GM18505 (cell line): ENCODE measurements around the gene RAB31.

Source experiments
- ATAC-seq: cut with Tn5 transposase; IDR thresholded peaks from one replicate; pipeline ENCODE4 v1.9.1; 2021; ENCODE audit not compliant: unreplicated experiment
- POLR2A ChIP-seq: IDR thresholded peaks from 4 replicates; pipeline ENCODE4 v1.6.1; 2011; ENCODE audit warnings: borderline replicate concordance; ENCODE audit not compliant: insufficient read depth, insufficient read length; ENCODE audit errors: extremely low read depth

Gene RAB31

DNA sequence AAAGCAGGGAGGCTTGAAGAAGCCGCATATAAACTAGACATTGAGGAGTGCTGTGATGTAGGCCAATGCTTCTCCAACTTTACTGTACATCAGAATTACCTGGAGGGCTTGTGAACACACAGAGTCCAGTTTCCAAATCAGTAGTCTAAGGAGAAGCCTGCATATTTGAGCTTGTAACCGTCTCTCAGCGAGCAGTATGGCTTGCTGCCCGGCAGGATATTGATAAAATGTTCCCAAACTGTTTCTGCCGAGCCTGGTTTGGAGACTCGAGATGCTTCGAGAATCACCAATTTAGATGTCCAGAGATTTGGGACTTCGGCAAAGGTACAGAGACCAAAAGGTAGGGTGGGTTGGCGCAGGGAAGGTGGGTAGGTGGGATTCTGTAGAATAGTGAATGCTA is 11.0 kb upstream of the RAB31 start:
- no peak for ATAC-seq
- TF ChIP-seq POLR2A: no peak

DNA sequence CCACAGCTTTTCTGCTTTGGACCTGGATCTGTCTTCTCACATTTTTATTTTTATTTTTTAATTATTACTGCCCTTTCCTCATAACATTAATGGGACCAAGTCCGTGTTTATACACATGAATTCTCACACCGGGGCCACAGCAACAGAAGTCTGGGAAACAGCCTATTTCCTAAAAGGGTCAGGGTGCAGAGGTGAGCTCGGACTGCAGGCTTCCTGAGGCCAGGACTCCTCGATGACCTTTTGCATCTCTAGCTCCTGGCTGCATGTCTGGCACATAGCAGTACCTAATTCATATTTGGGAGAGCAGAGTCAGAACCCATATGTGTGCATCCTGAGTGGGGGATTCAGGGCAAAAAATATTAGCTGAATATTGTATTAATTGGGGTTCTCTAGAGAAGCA is 9.6 kb upstream of the RAB31 start:
- no peak for ATAC-seq
- no peak for TF ChIP-seq POLR2A

DNA sequence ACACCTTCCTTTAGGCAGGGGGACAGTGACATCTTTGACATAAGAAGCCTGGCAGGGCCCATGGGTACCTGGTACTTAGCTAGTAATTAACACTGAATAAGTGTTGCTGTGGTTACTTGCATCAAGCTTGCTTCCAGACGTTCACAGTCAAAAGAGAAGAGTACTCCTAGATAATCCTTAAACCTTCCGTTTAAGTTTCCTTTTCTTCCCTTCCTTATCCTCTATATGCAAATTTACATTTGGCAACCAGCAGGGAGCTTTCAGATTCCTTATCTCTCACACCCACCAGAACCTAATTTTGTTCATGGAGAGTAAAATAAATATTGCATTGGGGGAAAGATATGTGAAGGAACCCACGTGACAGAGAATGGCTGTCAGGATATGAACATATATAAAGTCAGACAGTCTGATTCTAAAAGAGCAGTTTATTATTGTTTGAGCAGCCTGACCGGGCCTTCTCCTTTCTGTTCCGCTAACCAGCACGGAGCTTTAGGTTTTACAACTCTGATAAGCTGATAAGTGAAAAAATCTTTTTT is 7.8 kb upstream of the RAB31 start:
- no peak for ATAC-seq
- no peak for TF ChIP-seq POLR2A

DNA sequence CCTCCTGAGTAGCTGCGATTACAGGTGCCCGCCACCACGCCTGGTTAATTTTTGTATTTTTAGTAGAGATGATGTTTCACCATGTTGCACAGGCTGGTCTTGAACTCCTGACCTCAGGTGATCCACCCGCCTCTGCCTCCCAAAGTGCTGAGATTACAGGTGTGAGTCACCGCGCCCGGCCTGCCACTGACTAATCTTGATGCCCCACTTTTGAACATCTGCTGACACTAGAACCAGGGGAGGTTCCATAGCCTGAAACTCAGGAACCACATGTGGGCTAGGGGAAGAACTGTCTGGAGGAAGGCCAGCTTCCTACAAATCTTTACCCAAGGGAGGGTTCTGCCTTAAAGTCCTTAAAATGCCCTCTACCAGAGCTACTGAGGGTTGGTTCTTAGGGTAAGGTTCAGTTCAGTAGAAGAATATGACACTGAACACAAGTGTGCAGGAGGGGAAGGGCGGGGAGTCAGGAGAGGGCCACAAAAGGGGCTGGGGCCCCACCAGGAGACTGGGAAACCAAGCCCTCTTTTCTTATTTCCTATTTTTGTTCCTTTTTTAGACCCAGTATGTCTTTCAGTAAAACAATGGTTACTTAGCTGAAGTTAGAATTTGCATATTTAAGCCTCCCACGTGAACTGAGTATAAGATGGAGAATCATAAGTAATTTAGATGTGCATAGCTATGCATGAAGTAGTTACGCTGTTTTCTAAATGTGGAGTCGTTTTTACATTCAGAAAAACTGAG is 6.3 kb upstream of the RAB31 start:
- TF ChIP-seq POLR2A: no peak
- no peak for ATAC-seq

DNA sequence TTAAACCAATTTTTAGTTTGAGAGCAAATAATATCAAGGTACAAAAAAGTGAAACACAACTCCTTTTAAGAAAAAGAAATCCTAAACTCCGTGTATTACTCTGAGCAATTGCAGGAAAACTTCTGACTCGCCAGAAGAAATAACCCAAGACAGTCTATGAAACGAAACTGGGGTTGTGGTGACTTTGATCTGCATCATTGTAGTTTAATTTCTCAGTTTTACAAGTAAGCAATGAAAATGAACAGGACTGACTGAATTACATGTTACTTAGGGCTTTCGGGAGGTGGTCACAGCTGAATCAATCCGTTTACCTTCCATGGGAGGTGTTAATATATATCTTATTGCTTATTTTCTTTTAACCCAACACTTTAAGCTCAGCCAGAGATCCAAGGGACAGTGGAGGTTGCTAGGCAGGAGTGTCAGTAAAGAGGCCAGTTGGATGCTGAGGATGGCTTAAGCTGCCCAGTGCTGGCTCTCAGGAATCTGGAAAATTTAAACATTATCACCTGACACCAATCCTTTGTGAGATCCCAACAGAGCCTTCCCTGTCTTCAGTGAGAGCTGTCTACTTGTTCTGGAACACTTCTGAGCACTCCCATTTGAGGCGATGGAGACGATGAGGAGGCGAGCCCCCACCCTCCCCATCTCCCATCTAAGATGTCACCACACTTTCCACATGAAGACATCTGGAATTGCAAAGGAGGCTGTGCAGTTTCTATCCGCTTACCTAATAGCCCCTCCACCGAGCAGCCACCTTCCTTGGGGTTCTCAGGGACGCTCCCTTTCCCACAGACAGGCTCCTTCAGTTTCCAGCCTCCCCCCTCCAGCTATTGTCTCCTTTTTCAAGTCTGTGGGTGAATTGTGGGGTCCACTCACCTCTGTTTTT is 3.6 kb upstream of the RAB31 start:
- no peak for ATAC-seq
- TF ChIP-seq POLR2A: no peak

DNA sequence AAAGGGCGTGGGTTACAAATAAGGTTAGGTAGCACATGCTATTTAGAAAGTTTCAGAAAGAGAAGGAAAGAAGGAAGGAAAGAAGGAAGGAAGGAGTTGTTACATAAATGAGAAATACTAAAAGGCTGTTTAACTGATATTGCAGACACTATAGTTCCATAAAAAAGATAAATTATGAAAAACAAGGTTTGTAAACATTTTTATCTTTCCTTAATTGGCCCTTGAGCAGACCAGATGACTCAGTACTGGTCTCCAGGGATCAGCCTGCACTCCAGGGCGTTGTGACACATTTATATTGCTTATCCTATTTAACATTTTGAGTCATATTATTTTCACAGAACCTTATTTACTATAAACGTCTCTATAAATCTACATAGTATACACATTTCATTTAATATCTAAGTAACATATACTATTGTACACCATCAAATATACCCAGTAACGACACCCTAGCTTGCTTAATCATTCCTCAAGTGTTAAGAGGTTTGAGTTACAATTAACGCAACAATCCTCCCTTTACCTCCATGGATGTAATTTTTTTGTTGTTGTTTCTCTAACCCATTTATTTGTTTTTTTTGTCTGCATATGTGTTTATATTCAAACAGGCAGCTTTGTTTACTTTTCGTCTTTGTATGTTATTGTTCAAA is 2.8 kb upstream of the RAB31 start:
- no peak for TF ChIP-seq POLR2A
- ATAC-seq: no peak

DNA sequence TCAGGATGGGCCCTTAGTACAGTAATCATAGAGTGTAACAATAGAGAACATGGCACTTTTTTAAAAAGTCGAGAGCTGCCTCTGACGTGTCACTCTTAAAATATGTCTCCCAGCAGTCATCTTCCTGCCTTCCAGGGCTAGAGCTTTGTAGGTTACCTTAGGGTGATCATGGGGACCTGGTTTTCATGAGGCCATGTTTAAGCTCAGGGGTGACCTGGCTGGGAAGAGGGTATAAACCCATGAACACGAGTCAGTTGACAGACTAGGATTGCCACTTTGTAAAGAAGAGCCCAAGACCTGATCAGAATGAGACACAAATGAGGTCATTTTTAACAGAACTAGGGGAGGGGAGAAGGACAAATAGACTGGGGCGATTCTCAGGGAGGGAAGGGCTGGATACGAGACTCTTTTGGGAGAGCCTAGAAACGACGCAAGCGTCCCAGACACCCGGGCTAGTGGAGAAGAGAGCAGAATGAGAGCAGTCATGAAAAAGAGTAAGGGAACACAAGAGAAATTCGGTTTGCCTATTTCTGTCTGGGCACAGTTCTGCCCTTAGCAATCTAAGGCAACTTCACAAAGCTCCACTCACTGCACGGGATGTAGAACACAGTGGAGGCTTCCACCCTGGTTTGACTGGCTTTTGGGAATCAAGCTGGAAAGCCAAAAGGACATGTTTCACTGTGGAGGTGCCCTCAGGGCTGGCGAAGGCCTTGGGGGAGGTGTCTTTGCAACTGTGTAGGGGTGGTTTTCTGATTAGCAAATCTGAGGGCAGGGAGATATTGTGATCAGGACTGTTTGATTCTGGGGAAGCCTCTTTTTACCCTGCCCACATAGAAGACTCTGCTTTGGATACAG is 1.8 kb upstream of the RAB31 start:
- no peak for ATAC-seq
- TF ChIP-seq POLR2A: no peak

DNA sequence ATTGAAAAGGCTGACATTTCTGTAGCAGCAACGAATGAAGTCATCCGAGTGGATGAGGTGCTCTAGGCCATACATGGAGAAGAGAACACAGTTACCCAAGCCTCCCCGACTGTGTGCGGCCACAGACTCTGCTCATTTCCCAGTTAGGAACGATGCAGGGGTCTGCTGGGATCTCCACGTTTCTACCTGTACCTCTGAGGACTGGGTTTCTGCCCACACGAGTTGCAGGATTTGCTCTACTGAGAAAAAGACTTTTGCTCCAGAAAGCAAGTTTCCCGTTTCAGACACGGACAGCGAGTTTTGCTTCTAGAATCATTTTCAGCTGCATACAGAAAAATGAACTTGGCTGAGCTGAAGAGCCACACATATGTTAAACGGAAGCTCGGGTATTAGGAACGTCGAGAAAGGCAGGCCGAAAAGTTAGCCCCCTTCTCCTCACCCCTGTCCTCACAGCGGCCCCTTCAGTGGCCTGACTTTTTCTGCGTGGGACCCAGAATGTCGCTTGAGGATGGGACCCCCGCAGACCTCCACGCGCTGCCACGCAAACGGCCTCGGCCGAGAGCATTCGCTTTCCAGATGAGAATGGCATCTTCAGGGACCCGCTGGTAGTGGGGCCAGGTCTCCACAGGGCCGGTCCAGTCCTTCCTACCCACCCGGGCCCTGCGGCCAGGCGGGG is 582 bp upstream of the RAB31 start:
- no peak for TF ChIP-seq POLR2A
- no peak for ATAC-seq

DNA sequence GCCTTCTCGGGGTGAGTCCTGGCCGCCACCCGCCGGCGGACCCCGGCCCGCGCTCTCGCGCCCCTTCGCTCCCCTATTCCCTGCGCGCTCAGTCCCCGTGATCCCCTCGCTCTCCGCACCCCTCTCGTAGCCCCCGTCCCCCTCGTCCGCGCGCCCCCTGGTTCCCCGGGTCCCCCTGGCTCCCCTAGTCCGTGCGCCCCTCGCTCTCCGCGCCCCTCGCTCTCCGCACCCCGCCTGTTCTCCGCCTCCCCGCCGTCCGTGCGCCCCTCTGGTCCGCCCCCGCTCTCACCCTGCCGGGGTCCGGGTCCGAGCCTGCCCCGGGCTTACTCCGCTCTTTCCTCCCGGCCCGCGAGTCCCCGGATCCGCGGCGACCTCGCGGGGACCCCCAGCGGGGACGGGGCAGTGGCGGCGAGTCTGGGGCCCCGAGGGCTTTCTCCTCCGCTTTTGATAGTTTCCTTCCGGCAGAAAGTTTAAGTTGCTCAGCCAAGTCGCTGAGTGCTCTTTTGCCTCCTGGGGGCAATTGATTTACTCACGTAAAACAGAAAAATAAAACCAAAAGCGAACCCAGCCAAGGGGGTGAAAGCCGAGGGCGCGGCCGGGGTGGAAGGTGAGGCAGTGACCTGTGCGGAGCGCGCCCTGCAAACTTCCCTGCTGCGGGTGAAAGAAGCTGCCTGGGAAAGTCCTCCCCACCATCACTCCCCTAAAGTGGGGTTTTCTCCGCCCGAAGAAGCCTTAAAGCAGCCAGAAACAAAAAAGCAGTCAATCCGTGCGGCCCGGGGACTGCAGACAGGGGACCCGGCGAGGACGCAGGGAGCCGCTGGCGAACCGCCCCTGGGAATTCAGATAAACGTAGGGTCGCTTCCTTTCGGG is 568 bp downstream of the RAB31 start:
- no peak for ATAC-seq
- TF ChIP-seq POLR2A: no peak

DNA sequence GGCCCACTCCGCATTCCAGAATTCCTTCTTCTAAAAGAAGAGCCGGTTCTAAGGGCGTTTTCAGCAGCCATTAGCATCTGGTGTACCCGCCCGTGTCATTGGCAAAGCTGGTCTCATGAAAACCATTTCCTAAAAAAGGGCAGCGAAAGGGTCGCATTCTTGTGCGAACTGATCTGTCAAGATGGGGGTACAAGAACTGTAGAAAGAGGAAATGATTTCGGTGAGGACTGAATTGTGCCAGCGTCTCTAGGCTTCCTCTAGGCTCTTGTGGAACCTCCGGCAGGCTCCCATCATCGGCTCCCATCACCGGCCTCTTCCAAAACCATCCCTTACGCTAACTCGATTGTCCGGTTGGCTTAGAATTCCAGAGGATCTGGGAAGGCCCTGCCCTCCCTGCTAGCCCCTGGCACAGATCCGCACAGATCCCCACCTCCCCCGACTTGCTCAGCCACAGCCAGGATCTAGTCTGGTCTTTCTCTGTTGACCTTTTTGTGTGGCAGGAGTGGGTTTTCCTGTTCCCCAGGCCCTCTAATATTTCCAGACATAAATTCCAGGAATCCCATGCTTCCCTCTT is 1.3 kb downstream of the RAB31 start:
- TF ChIP-seq POLR2A: no peak
- ATAC-seq: no peak

DNA sequence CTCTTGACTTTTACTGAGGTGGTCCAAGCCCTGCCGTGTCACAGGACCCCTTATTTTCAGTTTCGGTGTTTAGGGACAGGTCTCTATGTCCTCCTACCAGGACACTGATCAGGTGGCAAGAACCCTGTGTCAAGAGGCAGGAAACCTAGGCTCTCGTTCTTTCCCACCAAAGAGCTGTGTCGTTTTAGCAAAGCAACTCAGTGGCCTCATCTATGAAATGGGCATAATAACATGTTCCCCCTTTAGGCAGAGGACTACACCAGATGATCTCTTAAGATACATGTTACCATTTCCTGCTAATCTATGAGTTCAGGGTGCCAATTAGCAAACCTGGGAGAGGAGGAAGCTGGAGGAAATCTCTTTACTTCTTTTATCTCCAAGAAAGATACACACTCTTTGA is 1.9 kb downstream of the RAB31 start:
- no peak for ATAC-seq
- TF ChIP-seq POLR2A: no peak
